SKM-1 (cell line): ENCODE results near the gene GAB2.
A peak's percentile ranks its signal among the peaks of the same experiment; 100 is the strongest.
"Not testable (repeated sequence)": the region's sequence is repeated elsewhere in the genome, so short reads cannot be mapped to it uniquely, and the experiment has no call there.

Experiments
- DNase-seq: peaks from one replicate; lab custom pipeline; 2025; ENCODE audit not compliant: unreplicated experiment; lab: John Stamatoyannopoulos, UW

Gene GAB2

DNA sequence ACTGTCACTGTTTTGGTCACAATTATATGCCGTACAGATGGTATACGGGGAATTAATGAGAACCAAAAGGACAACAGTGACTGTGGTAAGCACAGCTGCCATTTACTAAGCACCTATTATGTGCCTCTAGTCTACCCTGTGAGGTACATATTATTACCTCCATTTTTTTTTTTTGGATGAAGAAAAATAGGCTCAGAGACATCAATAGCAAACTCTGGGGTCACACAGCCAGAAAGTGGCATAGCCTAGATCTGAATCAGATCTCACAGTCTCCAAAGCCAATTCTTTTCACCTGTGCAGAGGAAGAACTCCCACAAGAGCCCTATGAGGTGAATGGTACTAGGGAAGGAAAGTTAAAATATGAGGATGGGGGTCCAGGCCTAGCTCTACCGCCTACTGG is 160.0 kb downstream of the GAB2 start:
- DNase-seq, result no peak

DNA sequence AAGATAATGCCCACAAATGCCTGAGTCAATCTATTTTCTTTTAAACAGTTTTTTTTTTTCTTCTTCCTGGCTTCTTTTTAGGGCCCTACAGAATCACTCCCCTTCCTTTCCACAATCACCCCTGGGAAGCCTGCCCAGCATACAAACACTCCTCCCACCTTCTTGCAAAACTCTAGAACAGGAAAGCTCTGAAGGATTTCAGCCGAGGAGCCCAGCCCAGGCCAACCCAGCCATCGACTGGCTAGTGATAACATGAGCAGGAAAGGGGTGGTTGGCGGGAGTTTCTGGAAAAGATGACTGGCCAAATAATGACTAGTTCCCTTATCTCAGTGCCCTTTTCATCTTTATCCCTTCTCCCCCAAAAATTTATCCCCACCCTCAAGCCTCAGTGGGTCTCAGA is 160.7 kb downstream of the GAB2 start:
- no peak for DNase-seq

DNA sequence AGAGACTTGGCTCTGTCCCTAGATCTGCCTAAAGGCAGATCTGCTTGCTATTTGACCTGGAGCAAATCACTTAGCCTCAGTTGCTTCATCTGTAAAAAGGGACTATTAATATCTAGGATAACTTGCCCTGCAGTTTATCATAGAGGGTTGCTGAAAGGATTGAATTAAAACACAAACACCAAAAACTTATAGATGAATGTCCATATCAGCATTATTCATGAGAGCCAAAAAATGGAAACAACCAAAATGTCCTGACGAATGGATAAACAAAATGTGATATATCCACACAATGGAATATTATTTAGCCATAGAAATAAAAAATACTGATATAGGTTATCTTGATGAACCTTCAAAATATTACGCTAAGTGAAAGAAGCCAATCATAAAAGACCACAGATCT is 161.7 kb downstream of the GAB2 start:
- no peak for DNase-seq

DNA sequence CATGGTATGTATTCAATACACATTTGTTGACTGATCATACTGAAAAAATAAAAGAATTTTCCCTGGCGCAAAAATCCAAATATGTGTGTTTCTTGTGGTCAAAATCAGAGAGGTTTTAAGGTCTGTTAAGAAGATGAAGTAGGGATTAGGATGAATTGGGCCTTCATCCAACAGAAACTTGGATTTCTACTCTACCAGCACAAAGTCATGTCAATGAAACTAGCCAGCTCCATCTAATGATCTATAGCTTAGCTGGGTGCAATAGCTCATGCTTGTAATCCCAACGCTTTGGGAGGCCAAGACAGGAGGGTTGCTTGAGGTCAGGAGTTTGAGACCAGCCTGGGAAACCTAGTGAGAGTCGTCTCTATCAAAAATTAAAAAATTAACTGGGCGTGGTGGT is 163.4 kb downstream of the GAB2 start:
- no peak for DNase-seq

DNA sequence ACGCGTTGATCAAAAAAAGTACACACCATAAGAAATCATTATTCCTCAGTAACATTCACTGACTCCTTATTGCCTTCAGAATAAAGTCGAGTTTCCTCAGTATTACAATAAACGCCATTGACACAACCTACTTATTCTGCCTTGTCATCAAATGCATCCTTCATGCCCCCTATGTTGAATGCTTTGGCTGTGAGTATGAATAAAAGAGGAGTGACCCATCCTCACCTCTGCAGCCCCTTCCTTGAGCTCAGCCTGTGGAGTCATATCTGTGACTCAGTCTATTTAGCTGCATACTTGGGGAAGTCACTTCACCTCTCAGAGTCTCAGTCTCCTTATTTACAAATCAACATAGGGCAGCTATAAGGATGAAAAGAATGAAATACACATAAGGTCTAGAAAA is 163.8 kb downstream of the GAB2 start:
- DNase-seq, result no peak

DNA sequence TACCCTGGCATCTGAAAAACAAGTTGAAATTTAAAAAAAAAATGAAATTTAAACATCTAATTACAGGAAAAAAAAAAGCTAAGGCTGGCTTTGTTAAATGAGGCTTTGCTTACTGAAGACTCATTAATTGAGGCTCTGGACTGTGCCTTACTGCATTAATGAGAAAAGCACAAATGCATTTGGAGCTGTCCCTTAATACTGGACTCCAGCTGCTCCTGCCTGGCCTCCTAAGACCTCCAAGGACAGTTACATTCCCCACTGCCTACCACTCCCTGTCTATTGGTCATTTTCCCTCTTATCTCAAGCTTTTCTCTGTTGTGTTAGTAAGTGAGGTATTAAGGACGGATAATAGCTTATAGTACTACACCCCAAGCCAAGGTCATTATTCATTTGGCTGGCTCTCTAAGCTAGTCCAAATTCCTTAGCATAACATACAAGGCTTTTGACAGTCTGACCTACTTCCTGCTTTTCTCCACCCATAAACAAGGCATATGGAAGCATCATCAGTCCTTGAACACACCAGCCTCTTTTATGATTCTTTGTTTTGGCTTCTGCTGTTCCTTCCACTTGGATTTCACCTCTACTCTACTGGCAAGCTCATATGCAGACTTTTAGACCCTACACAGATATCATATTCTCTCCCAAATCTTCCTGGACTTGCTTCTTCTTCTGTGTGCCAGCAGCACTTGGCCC is 166.4 kb downstream of the GAB2 start:
- no peak for DNase-seq

DNA sequence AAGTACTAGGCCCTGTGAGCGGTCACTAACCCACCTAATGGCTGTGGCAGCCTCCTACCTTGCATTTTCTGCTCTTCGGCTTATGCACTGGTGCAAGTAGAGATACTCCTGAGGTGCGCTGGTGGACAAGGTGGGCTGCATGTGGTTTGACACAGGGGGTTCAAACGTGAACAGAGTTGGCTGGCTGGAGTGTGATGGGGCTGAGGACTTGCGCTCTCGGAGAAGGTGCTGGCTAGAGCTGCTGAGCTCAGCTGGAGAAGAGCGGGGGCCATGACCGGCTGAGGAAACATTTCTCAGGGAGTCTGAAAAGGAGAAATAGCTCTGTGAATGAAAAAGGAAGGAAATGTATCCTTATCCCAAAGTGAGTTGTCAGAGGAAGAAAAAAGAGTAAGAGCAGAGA is 167.5 kb downstream of the GAB2 start:
- no peak for DNase-seq

DNA sequence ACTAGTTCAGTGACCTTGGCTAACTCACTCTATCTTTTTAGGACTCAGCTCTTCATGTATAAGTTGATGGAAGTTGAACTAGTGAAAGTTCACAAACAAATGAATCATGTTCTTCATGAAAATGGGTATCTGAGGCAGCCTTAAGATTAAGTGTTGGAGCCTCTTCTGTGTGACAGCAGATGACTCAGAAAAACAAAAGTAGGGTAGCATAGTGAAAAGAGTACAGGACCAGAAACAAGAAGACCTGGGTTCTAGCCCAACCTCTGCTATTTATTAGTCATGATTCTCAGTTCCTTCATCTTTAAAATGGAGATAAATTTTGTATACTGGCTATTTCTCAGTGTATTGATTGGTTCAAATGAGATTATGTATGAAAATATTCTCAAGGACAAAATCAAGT is 168.7 kb downstream of the GAB2 start:
- no peak for DNase-seq

DNA sequence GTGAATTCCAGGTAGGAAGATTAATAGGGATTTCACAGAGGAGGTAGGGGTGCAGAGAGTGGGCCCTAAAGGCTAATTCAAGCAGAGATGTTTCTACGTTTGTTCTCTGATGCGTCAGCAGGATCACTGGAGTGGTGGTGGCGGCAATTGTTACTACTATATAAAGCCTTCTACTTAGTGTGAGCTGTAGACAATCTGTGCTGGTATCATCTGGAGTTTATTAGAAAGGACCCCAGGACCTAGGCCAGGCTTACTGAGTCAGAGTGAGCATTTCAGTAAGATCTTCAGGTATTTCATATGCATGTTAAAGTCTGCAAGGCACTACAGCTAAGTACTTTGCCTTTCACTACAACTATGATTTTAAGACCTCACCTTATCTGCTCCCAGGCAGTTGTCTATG is 169.4 kb downstream of the GAB2 start:
- no peak for DNase-seq

DNA sequence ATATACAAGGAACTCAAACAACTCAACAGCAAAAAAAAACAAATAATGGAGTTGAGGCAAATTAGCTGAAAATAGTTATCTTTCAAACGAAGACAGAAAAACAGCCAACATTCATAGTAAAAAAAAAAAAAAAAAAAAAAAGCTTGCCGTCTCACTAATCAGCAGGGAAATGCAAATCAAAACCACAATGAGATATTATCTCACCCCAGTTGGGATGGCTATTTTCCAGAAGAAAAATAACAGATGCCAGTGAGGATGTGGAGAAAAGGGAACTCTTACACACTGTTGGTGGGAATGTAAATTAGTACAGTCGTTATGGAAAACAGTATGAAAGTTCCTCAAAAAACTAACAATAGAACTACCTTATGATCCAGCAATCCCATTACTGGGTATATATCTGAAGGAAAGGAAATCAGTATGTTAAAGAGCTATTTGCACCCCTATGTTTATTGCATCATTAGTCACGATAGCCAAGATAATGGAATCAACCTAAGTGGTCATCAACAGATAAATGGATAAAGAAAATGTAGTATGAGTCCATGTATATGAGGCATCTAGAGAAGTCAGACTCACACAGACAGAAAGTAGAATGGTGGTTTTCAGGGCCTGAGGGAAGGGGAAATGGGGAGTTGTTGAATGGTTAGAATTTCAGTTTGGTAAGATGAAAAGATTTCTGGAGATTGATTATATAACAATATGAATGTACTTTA is 172.9 kb downstream of the GAB2 start:
- DNase-seq, result no peak

DNA sequence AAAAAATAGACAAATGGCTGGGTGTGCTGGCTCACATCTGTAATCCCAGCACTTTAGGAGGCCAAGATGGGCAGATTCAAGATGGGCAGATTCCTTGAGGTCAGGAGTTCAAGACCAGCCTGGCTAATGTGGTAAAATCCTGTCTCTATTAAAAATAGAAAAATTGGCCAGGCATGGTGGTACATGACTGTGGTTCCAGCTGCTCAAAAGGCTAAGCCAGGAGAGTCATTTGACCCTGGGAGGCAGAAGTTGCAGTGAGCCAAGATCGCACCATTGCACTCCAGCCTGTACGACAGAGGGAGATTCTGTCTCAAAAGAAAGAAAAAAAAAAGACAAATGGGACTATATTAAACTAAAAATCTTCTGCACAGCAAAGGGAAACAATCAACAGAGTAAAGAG is 173.5 kb downstream of the GAB2 start:
- DNase-seq, result no peak

DNA sequence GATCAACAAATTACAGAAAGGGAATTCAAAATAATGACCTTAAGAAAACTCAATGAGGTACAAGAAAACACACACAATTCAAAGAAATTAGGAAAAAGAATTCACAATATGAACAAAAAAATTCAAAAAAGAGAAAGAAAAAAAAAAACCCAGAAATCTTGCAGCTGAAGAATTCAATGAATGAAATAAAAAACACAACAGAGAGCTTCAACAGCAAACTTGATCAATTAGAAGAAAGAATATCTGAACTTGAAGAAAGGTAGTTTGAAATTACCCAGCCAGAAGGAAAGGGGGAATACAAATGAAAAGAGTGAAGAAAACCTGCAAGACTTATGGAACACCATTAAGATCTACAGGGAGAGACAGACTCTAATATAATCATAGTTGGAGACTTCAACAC is 176.1 kb downstream of the GAB2 start:
- DNase-seq, result no peak

DNA sequence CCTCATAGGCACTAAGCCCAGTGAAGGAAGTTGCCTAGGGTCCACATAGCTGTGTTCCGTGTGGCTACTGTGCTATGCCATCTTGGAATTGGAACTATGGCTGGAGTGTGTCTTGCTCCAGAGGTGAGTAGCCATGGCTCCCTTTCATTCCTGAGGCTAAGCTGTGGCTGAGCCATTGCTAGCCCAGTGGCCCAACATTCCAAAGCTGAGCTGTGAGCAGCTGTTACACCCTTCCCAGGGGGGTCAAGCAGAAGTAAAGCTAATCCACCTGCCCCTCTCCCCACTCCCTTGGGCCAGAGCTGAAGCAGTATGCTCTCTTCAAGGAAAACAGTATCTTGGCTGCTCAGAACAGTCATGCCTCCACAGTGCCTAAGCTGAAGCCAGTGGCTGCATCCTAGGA is 177.8 kb downstream of the GAB2 start:
- DNase-seq, result no peak

DNA sequence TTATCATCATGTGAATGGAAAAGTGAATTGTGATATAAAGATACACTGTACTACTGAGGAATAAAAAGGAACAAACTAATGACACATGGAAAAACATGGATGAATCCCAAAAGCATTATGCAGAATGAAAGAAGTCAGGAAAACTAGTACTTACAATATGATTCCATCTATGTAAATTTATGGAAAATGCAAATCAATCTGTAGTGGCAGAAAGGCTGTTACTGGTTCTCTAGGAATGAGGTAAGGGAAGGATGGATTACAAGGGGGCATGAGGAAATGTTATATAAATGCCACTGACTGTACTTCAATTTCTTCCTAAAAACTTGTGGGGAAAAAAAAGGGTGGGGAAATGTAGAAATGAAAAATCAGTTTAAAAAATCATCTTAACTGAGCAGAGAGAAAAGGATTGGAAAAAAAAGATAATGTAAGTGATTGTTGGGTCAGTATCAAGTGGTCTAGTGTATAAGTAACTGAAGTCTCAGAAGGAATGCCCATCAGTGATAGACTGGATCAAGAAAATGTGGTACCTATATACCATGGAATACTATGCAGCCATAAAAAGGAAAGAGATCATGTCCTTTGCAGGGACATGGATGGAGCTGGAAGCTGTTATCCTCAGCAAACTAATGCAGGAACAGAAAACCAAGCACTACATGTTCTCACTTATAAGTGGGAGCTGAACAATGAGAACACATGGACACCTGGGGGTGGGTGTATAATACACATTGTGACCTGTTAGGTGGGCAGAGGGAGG is 180.2 kb downstream of the GAB2 start:
- DNase-seq, result no peak

DNA sequence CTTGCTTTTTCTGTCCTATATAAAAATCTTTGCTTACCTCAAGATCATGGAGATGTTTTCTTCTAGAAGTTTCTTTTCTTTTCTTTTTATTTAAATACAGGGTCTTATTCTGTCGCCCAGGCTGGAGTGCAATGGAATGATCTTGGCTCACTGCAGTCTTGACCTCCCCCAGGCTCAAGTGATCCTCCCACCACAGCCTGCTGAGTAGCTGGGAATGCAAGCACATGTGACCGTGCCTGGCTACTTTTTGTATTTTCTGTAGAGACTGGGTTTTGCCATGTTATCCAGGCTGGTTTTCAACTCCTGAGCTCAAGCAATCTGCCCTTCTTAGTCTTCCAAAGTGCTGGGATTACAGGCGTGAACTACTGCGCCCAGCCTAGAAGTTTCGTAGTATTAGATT is 183.6 kb downstream of the GAB2 start:
- no peak for DNase-seq

DNA sequence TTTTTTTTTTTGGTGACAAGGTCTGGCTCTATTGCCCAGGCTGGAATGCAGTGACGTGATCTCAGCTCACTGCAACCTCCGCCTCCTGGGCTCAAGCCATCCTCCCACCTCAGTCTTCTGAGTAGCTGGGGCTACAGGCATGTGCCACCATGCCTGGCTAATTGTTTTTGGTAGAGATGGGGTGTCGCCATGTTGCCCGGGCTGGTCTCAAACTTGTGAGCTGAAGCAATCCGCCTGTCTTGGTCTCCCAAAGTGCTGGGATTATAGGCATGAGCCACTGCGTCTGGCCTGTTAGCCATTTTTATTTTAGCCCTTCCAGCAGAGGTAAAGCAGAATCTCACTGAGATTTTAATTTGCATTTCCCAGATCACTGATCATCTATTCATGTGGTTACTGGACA is 184.6 kb downstream of the GAB2 start:
- not testable (repeated sequence) for DNase-seq

DNA sequence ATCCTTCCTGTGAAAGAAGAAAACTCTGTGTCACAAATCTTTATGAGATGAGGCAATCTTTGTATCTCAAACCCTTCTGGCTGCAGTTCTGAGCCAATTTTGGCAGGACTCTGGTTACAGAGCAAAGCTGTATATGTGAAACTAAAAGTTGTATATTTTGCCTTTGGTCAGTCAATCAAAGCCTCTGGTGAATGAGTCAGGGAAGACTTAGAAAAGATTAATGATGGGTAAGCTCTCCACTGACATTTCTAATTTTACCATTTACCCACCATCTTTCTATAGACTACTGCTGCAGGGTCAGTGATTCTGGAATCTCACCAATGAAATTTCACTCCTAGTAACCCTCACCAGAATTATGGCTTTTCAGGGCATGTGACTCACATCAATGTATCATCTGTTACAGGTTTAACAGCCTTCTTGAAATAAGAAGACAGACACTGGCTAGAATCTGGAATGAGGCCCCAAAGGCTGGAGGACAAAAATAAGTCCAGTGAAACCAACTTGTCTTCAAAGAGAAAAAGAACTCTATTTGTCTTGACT is 185.6 kb downstream of the GAB2 start:
- no peak for DNase-seq

DNA sequence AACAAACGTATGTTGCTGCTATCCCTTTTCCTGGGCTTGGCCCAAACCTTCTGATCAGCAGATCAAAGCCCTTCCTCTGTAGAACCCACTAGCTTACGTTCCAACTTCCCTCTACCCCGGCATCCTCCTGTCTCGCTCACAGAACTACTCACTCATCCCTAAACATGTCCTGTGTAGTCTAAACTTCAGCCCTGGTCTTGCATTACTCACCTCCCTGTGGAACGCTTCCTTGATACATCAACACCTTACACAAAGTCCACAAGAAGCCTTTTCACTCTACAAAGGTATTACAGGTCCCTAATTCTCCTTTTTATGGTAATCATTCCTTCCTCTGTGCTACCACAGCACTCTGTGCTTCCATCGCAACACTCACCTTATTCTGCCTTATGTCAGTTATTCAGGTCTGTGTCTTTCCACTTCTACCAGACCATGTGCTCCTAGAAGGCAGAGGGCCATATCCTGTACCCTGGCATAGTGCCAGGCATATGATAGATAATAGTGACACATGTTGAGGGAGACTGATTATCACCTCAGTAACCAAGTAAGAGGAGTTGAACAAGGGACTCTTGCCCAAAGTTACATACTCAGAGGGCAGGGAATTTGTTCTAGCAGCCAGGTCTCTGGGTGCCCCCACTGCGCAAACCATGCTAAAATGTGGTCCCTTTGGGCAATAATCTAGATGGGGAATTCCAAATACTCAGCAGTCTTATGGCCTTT is 187.3 kb downstream of the GAB2 start:
- DNase-seq, result no peak

DNA sequence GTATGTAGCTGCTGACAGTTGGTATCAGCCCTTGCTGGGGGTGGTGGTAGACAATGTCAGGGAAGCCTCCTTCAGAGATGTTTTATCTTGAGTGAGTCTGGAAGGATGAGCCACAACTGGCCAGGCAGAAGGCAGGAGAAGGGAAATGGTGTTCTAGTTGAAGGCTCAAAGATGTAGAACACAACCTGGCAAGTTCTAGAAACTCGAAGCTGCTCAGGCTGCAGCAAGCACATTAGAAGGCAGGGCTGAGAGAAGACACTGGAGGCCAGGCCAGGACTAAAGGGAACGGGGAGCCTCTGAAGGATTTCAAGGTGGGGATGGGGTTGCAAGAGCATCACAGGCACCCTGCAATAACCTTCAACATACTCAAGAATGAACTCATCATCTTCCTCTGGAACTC is 188.5 kb downstream of the GAB2 start:
- no peak for DNase-seq

DNA sequence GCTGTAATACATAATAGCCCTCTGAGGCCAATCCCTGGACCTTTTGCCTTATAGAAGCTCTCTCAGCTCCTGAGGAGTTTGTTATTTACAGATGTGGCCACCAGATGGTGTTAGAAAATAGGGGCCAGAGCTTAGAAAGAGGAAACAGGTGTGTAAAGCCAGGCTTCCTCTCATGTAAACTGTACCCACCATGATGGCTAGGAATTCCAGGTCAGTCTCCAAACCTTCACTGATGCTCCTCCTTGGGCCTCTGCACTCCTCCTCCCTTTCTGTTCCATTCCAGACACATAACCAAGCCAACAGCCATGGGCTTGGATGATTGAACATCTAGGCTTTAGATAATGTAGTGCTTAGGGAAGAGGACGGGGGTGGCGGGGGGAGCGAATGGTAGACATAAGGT is 189.2 kb downstream of the GAB2 start:
- DNase-seq, result peak; percentile 55

DNA sequence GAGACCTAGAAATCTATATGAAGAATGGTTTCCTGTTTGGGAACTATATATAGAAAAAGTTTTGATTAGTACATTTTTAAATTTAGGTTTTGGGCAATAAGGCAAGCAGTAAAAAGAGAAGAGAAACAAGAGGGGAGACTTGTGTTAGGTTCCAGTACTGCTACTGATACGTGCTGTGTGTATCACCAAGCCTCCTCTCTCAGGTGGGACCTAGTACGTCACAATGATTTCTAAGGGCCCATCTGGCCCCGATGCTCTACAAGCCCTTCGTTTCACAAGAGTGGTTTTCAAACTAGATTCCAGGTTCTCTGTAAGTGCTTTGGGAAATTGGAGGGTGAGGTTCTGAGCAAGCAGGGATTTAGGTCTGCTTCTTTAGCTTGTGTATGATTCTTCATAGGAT is 189.7 kb downstream of the GAB2 start:
- no peak for DNase-seq
